Stimulated activated CD4-positive, alpha-beta T cell treated with anti-CD3 and anti-CD28 coated beads, Interleukin-4, amount 100 ng/mL, for 24 hours (primary cell): ENCODE measurements around the gene UBTF.

Source experiments
- DNase-seq: peaks from one replicate; pipeline ENCODE4 v3.0.0-alpha.2; 2020

The UBTF gene, protein sequence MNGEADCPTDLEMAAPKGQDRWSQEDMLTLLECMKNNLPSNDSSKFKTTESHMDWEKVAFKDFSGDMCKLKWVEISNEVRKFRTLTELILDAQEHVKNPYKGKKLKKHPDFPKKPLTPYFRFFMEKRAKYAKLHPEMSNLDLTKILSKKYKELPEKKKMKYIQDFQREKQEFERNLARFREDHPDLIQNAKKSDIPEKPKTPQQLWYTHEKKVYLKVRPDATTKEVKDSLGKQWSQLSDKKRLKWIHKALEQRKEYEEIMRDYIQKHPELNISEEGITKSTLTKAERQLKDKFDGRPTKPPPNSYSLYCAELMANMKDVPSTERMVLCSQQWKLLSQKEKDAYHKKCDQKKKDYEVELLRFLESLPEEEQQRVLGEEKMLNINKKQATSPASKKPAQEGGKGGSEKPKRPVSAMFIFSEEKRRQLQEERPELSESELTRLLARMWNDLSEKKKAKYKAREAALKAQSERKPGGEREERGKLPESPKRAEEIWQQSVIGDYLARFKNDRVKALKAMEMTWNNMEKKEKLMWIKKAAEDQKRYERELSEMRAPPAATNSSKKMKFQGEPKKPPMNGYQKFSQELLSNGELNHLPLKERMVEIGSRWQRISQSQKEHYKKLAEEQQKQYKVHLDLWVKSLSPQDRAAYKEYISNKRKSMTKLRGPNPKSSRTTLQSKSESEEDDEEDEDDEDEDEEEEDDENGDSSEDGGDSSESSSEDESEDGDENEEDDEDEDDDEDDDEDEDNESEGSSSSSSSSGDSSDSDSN

DNA sequence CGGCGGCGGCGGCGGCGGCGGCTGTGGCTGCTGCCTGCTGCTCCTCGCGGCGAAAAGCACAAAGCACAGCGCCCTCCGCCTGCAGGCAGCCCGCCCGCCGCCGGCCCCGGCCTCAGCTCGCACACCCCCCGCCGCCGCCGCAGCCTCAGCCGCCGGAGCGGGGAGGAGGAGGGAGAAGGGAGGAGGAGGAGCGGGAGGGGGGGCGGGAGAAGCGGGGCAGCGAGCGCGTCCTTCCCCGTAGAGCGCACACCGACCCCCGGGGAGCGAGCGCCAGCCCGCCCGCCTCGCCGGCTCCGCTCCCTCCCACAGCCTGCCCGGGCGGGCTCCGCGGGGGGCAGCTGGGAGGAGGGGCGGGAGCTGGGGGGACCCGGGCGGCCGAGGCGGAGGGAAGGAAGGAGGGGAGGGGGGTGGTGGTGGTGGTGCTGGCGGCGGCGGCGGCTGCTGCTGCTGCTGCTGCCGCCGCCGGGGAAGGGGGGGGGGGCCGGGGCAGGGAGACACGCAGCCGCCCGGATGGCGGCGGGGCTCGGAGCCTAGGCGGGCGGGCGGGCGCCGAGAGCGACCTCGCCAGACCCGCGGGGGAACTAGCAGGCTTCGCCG lies at the start of gene UBTF:
UBTF (minus strand) TSS at position 60 of the 597 bp plus-strand sequence. CDS start 1,446 bp downstream, outside the sequence.
- DNase-seq: peak; percentile 68

DNA sequence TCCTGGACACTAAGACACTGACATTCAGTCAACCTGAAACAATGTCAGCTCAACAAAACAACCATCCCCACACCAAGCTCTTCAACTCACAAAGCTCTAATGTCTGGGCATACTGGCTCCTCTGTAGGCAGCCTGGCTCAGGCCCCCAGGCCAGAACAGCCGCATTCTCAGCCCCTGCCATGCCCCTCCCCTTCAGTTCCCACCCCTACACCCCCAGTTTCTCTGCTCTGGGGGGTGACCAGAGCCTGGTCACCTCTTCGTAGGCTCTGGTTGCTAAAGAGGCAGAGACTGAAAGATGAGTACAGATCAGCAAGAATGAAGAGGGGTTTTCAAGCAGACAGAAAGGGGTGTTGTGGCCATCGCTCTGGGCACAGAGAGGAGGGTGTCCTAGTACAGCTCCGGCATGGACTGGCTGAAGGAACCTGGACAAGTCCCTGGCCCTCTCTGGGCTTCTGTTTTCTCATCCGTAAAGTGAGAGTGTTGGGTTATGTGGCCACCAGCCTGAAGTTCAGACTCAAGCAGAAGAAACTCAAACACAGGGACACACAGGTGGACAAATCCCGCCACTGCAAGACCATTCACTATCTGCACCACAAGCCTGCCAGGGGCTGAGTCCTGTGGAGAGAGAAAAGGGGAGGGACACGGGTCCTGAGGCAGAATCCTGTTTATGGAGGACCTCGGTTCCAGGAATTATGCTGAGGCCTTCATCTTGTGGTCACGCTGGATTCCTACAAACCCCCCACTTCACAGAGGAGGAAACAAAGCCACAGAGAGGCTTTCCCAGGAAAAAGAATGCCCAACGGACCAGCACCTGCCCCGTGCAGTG lies 49.4 kb upstream of the UBTF start:
- no peak for DNase-seq

DNA sequence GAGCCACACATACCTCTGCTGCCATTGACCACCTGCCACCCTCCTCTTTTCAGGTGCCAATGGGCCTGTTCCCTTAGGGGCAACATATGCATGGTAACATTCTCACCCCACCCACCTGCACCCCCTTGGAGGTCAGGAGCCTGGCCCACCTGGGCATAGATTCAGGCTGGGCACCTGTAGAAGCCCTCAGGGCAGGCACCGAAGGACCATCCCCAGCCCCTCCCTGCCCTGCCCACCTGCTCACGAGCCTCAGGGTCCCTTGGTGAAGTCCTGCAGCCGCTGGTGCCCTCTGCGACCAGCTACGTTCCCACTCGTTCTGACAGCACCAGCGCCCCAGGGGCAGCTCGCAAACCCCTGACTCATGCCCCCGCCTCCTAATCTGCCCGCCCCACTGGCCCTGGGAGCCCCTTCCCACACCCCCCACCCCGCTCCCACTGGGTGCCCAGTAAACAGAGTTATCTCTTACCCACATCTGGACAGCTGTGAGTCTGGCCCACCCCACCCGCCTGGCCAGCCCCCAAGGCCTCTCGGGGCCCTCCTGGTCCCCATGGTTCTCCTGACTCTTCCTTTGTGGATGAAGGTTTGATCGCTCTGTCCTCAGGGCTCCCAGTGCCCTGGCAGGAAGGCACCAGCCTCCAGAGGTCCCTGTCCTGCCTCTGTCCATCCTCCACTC lies 48.5 kb upstream of the UBTF start, which contains the start of gene SLC4A1:
SLC4A1 (minus strand) TSS at position 318 of the 673 bp plus-strand sequence. CDS start 5,269 bp downstream, outside the sequence.
- DNase-seq: no peak

DNA sequence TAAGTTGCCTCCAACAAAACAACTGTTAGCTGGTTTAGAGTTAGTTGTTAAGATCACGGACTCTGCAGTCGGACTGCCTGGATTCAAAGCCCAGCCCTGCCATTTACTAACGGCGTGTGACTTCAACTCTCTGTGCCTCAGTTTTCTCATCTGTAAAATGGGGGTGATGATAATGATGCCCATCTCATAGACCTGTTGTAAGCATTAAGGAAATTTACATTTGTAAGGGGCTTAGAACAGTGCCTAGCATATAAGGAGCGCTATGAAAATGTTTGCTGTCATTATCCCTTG lies 47.6 kb upstream of the UBTF start:
- DNase-seq: no peak

DNA sequence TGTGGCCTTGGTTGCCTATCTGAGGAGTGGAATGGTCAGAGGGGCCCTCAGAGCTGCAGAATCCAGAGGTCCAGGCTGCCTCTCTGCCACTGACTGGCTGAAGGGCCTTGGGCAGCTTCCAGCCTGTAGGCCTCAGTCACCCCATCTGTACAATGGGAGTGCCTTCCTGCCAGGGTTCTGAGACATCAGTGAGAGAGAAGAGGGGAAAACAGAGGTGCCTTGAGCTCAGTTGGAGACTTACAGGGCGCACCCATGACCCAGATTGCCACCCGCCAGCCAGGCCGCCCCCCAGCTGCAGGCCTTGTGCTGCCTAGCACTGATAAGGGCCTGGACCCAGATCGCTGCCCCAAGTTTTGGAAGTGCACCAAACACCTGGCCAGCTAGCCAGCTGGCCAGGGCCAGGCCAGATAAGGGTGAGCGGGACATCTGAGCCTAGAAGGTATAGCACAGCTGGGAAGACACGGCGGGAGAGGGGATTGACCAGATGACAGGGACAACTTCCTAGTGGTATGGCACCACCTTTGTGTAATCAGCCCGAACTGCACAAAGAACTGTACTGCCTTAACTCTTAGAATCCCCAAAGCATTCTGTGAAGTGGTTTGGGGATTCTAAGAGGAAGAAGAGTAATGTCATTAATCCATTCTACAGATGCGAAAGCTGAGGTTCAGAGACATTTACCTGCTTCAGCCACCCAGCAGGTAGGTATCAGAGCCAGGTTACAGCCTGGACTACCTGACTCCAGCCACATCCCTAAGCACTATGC lies 47.1 kb upstream of the UBTF start:
- DNase-seq: no peak

DNA sequence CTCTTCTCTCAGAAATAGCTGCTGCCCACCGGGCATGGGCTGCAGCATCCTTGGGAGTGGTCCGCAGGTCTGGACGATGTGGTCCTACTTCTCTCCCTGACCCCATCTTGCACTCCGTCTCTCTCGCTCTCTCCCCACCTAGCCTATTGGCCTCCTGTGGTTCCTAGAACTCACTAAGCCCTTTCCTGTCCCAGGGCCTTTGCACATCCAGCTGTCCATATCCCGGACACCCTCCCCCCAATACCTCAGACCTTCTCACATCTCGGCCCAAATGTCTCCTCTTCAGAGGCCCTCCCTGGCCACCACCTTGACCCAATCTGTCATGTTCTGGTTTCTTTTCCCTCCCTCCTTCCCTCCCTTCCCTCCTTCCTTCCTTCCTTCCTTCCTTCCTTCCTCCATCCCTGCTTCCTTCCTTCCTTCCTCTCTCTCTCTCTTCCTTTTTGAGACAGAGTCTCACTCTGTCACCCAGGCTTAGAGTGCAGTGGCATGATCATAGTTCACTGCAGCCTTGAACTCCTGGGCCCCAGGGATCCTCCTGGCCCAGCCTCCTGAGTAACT lies 43.9 kb upstream of the UBTF start:
- DNase-seq: no peak

DNA sequence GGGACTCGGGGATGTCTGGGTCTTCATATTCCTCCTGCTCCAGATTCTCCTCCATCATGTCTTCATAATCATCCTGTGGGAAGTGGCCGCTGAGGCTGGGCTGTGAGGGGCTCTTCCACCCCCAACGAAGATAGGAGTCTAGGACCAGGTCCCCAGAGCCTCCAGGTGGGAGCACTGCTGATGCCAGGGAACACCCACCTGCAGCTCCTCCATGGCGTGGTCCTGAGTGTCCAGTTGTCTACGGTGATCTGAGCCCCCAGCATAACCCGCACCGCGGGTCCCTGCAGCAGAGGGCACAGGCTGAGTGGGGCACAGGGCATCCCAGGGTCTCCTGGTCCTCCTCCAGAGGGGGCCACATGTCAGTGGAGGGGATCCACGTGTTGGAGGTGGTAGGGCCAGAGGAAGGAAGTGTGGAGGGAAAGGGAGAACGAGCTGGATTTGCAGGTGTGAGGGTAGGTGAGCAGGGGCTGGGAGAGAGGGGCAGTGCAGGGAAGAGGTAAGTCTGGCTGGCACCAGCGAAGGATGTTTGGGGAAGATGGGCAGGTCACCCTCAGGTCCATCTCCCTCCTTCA lies 43.3 kb upstream of the UBTF start:
- DNase-seq: no peak

DNA sequence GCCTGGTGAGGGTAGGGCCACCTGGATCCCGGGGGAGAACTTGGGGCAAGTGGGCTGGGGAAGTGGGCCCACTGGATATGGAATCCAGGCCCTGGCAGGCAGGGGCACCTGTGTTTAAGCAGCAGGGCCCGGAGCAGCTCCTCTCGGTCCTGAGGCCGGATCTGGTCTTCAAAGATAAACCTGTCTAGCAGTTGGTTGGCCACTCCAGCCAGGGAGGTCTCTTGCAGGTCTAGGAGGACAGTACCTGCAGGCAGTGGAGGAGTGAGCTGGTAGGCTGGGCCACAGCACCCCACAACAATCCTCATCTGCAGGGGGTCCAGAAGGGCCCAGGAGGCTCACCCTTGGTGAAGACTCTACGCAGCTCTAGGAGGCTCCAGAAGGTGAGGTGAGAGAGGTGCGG lies 40.8 kb upstream of the UBTF start:
- DNase-seq: no peak

DNA sequence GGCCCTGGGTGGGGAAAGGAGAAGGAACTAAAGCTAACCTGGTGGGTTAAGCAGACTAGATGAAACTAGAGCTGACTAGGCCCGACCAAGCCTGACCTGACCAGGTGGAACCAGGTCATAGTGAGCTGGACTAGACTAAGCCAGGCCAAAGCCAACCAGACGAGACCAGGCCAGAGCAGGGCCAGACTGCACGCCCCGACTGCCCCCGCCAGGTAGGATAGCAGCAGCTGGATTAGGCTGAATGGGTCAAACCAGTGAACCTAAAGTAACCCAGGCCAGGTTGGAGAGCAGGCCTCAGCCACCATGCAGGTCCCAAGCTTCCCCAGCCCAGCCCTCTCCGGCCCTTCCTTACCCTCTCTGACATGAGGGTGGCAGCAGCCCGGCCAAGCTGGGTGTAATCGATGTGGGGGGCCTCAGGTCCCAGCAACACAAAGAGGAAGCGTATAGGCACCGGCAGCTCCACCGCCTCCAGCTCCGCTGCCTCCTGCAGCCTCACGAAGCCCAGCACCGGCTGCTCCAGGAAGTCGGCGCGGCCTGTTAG lies 39.4 kb upstream of the UBTF start:
- DNase-seq: no peak

DNA sequence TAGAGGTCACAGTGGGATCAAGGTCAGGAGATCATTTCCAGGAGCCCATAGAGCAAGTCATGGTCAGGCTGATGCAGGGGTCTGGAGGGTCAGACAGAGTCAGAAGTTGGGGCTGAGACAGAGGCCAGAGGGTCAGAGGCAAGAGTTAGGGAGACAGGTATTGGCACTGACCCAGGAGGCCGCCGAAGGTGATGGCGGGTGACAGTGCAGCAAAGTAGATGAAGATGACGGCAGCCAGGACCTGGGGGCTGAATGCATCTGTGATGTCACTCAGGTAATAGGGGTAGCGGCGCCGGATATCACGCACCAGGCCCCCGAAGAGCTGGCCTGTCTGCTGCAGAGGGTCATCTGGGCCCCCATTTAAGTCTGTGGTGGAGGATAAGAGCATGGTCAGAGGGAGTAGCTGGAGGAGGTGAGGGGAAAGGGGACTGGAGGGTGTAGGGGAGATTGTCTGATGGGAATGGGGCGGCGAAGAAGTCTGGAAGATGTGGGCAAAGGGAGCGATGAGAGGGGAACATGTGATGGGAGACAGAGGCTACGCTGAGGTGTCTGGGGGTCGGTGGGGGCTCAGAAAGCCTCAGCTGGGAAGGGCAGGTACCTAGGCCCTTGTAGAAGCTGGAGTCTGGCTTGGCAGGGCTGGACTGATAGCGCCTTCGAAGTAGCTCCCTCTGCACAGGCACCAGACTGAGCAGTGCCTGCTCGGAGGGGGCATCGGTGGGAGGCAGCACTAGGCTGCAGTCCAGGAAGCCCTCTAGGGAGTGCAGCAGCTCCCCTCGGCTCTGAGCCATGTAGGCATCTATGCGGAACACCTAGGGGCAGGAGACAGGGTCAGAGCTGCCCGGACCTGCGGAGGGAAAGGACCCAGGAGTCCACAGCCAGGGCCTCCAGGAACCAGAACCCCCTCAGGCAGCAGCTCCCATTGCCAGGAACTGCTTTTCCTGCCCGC lies 38.6 kb upstream of the UBTF start:
- DNase-seq: no peak

DNA sequence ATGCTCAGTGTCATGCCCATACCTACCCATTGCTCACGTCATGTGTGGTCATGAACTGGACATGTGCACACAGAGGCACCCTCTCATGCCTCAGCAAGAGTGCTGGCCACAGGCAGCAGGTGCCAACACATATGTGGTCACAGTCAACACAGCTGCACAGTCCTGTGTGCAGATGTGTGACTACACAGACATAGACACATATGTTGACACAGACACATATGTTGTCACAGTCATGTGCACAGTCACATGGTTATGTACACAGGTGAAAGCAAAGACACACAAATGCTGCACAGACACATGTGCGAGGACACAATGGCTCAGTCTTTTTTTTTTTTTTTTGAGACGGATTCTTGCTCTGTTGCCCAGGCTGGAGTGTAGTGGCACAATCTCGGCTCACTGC lies 37.2 kb upstream of the UBTF start:
- DNase-seq: no peak

DNA sequence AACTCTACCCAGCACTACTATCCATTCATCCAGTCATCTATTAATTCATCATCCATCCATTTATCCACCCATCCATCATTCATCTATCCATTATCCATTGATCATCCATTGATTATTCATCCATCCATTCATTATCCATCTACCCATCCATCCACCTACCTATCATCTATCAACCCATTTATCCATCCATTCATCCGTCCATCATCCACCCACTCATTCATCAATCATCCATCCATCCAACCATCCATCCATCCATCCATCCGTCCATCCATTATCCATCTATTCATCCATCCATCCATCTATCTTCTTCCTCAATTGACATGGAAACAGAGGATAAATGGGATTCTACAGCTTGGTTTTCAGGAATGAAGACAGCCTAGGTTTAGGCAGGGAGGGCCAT lies 36.4 kb upstream of the UBTF start:
- no peak for DNase-seq

DNA sequence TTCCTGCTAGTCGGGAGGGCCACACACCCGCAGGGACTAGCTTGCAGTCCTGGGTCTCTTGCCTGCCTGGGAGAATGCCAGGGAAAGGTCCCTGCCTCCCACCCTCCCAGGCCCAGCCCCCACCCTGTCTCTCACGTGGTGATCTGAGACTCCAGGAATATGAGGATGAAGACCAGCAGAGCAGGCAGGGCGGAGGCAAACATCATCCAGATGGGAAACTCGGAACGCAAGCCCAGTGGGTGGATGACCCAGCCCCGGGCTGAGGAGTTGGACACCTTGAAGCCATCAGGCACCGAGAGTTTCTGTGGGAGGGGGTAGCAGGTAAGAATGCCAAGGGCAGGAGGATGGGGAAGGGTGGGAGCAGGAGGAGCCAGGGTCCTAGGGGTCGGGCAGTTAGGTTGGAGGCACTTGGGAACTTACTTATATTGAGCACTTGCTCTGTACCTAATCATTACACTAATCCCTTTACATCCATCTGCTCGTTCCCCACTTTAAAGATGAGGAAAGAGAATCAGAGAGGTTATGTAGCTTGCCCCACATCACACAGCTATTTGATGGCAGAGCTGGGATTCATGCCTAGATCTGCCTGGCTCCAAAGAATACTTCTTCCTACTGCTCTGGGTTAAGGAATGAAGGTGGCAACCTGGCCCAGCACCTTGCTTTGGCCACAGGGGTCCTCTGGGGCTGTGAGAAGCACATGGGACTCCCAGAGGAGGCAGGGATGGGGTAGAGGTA lies 35.1 kb upstream of the UBTF start:
- no peak for DNase-seq

DNA sequence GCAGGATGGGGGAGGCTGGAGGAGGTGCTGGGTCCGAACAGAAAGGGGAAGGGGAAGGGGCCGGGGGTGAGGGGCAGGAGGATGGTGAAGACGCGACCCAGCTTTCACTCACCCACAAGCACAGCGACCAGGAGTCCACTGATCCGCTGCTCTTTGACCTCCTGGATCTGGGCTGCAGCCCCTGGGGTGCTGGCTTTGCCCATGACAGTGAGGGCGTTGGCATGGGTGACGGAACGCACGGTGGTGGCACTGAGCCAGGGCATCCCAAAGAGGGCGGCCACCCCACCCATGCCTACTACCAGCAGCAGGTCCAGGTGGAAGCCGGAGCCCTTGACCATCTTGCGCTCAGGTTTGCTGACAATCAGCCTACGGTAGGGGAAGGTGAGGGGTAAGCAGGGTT lies 33.5 kb upstream of the UBTF start:
- DNase-seq: no peak

DNA sequence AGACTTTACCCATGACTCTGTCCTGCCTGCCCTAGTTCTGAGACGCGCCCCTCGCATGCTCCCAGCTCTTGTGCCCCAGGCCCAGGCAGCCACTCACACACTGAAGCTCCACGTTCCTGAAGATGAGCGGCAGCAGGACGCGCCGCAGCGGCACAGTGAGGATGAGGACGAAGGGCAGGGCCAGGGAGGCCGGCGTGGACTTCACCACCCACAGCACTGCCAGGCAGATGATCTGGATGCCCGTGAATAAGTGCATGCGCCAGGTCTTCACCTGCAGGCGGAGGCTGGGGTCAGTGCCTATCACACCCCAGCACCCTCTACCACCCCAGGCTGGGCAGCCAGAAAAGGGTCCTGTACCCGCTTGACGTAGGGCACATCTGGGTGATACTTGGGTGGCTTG lies 31.6 kb upstream of the UBTF start:
- no peak for DNase-seq

DNA sequence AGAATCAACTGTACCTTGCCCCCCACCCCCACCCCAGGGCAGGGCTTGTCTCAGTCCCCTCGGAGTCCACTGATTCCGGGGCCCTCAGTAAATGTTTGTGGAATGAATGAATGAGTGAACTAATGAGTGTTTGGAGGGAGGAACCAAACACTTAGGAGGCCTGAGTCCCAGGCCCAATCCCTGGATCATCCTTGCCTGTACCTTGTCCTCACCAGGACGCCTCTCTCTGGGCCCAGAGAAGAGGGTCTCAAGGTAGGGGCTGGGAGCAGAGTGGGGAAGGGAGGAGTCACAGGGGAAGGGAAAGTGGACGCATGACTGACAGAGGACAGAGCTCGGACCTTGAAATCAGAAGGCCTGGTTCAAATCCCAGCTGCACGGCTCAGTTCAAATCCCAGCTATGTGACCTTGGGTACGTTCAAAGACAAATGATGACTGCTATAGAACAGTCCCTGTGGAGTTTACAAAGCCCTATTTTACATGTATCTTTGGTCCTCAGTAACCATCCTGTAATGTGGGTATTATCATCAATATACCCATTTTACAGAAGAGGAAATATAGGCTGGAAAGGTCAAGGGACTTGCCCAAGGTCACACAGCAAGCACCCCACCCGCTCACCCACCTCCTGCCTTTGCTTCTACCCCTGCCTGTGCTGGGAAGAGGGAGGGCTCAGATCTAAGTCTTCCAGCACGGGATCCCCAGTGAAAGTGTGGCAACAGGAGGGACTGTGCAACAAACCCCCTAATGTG lies 30.2 kb upstream of the UBTF start:
- DNase-seq: no peak

DNA sequence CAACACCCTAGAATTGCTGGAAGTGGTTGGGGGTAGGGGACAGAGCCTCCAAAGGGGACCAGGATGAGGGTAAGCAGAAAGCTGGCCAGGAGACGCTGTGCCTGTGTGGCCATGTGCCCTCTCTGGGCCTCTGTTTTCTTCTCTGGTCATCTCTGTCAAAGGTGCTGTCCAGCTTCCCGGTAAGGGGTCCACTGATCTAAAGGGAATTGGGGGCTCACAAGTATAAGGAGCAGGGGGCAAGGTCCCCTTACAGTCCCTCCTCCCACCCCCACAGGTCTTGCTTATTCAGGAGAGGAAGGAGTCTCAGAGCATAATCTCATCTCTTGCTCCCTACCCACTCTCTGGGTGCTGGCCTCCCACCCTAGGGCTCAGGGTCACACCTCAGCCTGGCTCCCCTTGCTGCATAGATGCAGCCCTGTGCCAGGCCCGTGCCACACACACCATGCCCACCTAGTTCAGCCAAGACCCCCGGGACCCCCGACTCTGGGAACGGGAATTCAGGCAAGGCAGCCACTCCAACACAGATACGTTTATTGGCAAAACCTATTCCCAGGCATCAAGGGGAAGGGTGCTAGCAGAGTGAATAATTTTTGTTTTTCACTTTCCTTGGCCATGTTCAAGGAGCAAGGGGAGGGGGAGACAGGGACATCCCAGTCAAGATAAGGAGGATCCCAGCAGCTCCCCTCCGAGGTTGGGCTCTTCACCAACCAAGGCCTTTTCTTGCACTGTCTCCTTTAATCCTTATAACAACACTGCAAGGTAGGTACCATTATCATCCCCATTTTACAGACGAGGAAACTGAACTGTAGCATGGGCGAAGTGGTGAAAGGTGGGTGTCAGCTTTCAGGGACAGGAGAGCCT lies 28.6 kb upstream of the UBTF start:
- DNase-seq: no peak
